ENCODE data around the gene PEX14. TPM values are rescaled to one million over a fixed set of nuclear protein-coding genes. Genes with fewer than 3 reads are reported as not detected.

Gene PEX14
- polyA plus RNA-seq, 1 donor from 2014 or later: 13.5 TPM

DNA sequence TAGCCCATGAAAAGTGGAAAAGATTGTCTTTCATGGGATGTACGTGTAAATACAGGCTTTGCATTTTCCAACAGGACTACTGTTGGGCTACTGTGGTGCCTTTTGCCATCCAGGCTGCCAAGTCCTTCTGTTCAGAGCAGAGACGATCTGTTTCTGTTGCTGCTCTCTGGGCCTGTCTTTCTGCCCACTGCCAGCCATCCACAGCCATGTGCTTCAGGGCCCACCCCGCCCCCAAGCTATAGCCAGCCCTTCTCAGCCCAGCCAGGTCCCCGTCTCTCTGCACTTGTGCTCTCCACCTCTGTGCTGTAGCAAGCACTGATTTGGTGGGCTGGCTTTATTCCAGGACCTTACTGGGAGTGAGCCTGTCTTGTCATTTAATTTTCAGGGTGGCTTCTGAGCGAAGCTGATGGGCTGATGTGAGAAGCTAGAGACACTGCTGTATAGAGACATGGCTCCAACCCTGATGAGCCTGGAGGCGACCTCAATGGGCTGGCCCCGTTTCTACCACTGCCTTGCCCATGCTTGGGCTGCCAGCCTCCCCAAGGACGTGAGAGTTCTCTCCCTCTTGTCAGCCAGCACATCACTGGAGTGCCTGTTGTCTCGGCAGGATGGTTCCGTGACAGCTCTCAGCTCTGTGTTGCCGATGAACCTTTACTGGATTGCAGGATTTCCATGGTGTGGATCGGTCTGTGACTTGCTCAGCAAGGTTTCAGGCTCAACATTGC, 137.8 kb downstream of the PEX14 start:
- H2AFZ ChIP-seq (ENCODE audit: low read depth, low read length): no peak overlapping the region
- H4K20me1 ChIP-seq (ENCODE audit: insufficient read depth): no peaks in the 10 kb centered on the region
- no peaks in the 10 kb centered on the region for H3F3A ChIP-seq (ENCODE audit: insufficient read depth, low read length, poor library complexity, severe bottlenecking)
- H3K9me2 ChIP-seq (ENCODE audit: insufficient read depth, low read length): no peaks in the 10 kb centered on the region
- H3K27me3 ChIP-seq (ENCODE audit: insufficient read depth, low read depth, low read length): no peaks in the 10 kb centered on the region
- no peak overlapping the region for H3K27ac ChIP-seq (ENCODE audit: low read length)
- TF ChIP-seq, protein P1, sequence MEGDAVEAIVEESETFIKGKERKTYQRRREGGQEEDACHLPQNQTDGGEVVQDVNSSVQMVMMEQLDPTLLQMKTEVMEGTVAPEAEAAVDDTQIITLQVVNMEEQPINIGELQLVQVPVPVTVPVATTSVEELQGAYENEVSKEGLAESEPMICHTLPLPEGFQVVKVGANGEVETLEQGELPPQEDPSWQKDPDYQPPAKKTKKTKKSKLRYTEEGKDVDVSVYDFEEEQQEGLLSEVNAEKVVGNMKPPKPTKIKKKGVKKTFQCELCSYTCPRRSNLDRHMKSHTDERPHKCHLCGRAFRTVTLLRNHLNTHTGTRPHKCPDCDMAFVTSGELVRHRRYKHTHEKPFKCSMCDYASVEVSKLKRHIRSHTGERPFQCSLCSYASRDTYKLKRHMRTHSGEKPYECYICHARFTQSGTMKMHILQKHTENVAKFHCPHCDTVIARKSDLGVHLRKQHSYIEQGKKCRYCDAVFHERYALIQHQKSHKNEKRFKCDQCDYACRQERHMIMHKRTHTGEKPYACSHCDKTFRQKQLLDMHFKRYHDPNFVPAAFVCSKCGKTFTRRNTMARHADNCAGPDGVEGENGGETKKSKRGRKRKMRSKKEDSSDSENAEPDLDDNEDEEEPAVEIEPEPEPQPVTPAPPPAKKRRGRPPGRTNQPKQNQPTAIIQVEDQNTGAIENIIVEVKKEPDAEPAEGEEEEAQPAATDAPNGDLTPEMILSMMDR (IDR thresholded peaks at IDR 0.05; ENCODE audit: poor library complexity, severe bottlenecking): no peak
- TF ChIP-seq TAF1 (IDR thresholded peaks at IDR 0.05; ENCODE audit: low read depth) (no peak), MXI1 (conservative IDR thresholded peaks at IDR 0.05; ENCODE audit: poor library complexity, severe bottlenecking) (no peak), RAD21 (conservative IDR thresholded peaks at IDR 0.05) (no peak), EZH2 (IDR thresholded peaks at IDR 0.05; ENCODE audit: borderline replicate concordance, insufficient read depth, low read length, poor library complexity, severe bottlenecking) (no peak), SMC3 (conservative IDR thresholded peaks at IDR 0.05; ENCODE audit: poor library complexity) (no peak), POLR2AphosphoS5 (IDR thresholded peaks at IDR 0.05) (no peak), EP300 (conservative IDR thresholded peaks at IDR 0.05; ENCODE audit: poor library complexity, severe bottlenecking) (no peak)
- TF ChIP-seq, protein P2, sequence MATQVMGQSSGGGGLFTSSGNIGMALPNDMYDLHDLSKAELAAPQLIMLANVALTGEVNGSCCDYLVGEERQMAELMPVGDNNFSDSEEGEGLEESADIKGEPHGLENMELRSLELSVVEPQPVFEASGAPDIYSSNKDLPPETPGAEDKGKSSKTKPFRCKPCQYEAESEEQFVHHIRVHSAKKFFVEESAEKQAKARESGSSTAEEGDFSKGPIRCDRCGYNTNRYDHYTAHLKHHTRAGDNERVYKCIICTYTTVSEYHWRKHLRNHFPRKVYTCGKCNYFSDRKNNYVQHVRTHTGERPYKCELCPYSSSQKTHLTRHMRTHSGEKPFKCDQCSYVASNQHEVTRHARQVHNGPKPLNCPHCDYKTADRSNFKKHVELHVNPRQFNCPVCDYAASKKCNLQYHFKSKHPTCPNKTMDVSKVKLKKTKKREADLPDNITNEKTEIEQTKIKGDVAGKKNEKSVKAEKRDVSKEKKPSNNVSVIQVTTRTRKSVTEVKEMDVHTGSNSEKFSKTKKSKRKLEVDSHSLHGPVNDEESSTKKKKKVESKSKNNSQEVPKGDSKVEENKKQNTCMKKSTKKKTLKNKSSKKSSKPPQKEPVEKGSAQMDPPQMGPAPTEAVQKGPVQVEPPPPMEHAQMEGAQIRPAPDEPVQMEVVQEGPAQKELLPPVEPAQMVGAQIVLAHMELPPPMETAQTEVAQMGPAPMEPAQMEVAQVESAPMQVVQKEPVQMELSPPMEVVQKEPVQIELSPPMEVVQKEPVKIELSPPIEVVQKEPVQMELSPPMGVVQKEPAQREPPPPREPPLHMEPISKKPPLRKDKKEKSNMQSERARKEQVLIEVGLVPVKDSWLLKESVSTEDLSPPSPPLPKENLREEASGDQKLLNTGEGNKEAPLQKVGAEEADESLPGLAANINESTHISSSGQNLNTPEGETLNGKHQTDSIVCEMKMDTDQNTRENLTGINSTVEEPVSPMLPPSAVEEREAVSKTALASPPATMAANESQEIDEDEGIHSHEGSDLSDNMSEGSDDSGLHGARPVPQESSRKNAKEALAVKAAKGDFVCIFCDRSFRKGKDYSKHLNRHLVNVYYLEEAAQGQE (IDR thresholded peaks at IDR 0.05; ENCODE audit: borderline replicate concordance): no peak
- no peaks in the 10 kb centered on the region for H3K36me3 ChIP-seq (ENCODE audit: insufficient read depth, low read length)
- no peak overlapping the region for H3K4me2 ChIP-seq (ENCODE audit: low read length)
- H3K79me2 ChIP-seq (replicated peaks; ENCODE audit: insufficient read depth, low read length): no peaks in the 10 kb centered on the region
- H3K9me3 ChIP-seq (ENCODE audit: low read length): no peaks in the 10 kb centered on the region
- no peak overlapping the region for H3K4me3 ChIP-seq (ENCODE audit: low read length)
- no peak overlapping the region for H3K9ac ChIP-seq (ENCODE audit: low read length)

DNA sequence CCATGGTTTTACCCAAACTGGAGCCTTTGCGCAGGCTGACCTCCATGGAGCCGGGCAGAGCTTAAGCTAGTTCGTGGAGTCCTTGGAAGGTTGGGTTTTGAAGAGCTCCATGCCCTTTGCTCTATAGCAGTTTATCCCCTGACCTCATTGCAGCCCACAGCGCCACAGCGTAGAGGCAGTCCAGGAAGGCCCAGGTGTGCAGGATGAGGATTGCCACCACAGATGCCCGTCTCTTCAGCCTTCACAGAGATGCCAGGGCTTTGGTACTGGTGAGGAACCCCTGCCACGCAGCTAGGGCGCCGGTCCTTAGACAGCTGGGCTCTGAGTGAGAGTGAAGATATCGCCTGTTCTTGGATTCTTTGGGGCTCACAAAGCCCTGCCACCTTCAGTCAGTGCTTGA, 138.6 kb downstream of the PEX14 start:
- TF ChIP-seq EZH2 (IDR thresholded peaks at IDR 0.05; ENCODE audit: borderline replicate concordance, insufficient read depth, low read length, poor library complexity, severe bottlenecking) (no peak), TAF1 (IDR thresholded peaks at IDR 0.05; ENCODE audit: low read depth) (no peak)
- no peaks in the 10 kb centered on the region for H3K79me2 ChIP-seq (replicated peaks; ENCODE audit: insufficient read depth, low read length)
- no peaks in the 10 kb centered on the region for H3K9me2 ChIP-seq (ENCODE audit: insufficient read depth, low read length)
- no peak overlapping the region for H3K27ac ChIP-seq (ENCODE audit: low read length)
- H4K20me1 ChIP-seq (ENCODE audit: insufficient read depth): no peaks in the 10 kb centered on the region
- no peaks in the 10 kb centered on the region for H3F3A ChIP-seq (ENCODE audit: insufficient read depth, low read length, poor library complexity, severe bottlenecking)
- H3K9ac ChIP-seq (ENCODE audit: low read length): no peak overlapping the region
- no peak overlapping the region for H3K4me2 ChIP-seq (ENCODE audit: low read length)
- no peaks in the 10 kb centered on the region for H3K9me3 ChIP-seq (ENCODE audit: low read length)
- no peak overlapping the region for H3K4me3 ChIP-seq (ENCODE audit: low read length)
- no peak overlapping the region for H2AFZ ChIP-seq (ENCODE audit: low read depth, low read length)
- H3K27me3 ChIP-seq (ENCODE audit: insufficient read depth, low read depth, low read length): no peaks in the 10 kb centered on the region
- no peaks in the 10 kb centered on the region for H3K36me3 ChIP-seq (ENCODE audit: insufficient read depth, low read length)
